Activated CD4-positive, alpha-beta T cell treated with anti-CD3 and anti-CD28 coated beads, Interleukin-2, amount 50 U/mL, for 1 hour (primary cell): ENCODE data around the gene MYMK.
A peak's percentile ranks its signal among the peaks of the same experiment; 100 is the strongest.

Experiments used
- DNase-seq: peaks from one replicate; pipeline ENCODE4 v3.0.0-alpha.2; 2020

Gene MYMK

GRCh38 chr9:133478851-133479711, 45.7 kb downstream of the MYMK start, which contains the start of gene SLC2A6:
Gene SLC2A6, minus strand, starts transcription at chr9:133479099. Its CDS starts 40 bp downstream, at chr9:133479059.
- DNase-seq, result peak; percentile 73

- DNase-seq, result no peak
Observed at GRCh38 chr9:133477992-133478850, 46.5 kb downstream of the MYMK start.

- DNase-seq, result no peak
Observed at GRCh38 chr9:133477461-133477860, 47.3 kb downstream of the MYMK start.

GRCh38 chr9:133476941-133477340, 47.8 kb downstream of the MYMK start:
- no peak for DNase-seq

- no peak for DNase-seq
Observed at GRCh38 chr9:133476036-133476931, 48.5 kb downstream of the MYMK start.

- DNase-seq, result no peak
Observed at GRCh38 chr9:133475292-133476012, 49.3 kb downstream of the MYMK start.

- DNase-seq, result no peak
Observed at GRCh38 chr9:133474853-133475252, 49.9 kb downstream of the MYMK start.

GRCh38 chr9:133474215-133474614, 50.5 kb downstream of the MYMK start:
- DNase-seq, result no peak

- no peak for DNase-seq
Observed at GRCh38 chr9:133473743-133474142, 51.0 kb downstream of the MYMK start.

- DNase-seq, result no peak
Observed at GRCh38 chr9:133472753-133473378, 51.9 kb downstream of the MYMK start.

- DNase-seq, result no peak
Observed at GRCh38 chr9:133472277-133472645, 52.5 kb downstream of the MYMK start.

GRCh38 chr9:133471551-133472276, 53.0 kb downstream of the MYMK start:
- no peak for DNase-seq

GRCh38 chr9:133470988-133471387, 53.8 kb downstream of the MYMK start:
- DNase-seq, result no peak

- no peak for DNase-seq
Observed at GRCh38 chr9:133470427-133470924, 54.3 kb downstream of the MYMK start.

GRCh38 chr9:133468777-133469421, 55.9 kb downstream of the MYMK start:
- no peak for DNase-seq

GRCh38 chr9:133468374-133468773, 56.4 kb downstream of the MYMK start:
- no peak for DNase-seq

- DNase-seq, result no peak
Observed at GRCh38 chr9:133467101-133467500, 57.7 kb downstream of the MYMK start.

- no peak for DNase-seq
Observed at GRCh38 chr9:133465984-133466383, 58.8 kb downstream of the MYMK start.

- no peak for DNase-seq
Observed at GRCh38 chr9:133464638-133465037, 60.1 kb downstream of the MYMK start.
